Measurements from ENCODE around the gene RPL27A. TPM values are rescaled to one million over a fixed set of nuclear protein-coding genes. Genes with fewer than 3 reads are reported as not detected.

Gene RPL27A
- total and polyA plus RNA-seq, 8 donors: 138 to 4,507 (median 1,038) TPM

DNA sequence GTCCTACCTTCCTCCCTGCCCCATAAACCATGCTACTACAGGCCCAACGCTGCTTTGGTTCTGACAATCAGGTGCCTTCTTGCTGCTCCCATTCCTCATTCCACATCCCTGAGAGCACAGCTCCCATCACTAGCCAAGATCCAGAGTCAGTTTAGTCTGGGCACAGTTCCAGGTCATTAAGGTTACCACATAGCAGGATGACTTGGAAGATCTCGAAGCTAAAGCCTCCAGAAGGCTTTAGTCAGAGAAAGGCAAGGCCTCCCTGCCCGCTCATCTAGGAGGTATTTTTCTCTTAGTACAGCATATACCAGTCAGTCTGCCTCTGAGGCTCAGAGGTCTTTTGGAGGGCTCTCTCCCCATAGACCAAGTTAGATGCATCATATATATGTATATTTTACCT is 30.5 kb upstream of the RPL27A start:
- intact Hi-C loops (cut with DNase I; ENCODE audit: low total_unique reads): no loop called here
- TF ChIP-seq EP300 (IDR thresholded peaks at IDR 0.05) (no peak), POLR2AphosphoS5 (IDR thresholded peaks at IDR 0.05) (peak in 1 of 3 donors; percentile 11), POLR2A (IDR thresholded peaks at IDR 0.05) (no peak)
- TF ChIP-seq, protein P1, sequence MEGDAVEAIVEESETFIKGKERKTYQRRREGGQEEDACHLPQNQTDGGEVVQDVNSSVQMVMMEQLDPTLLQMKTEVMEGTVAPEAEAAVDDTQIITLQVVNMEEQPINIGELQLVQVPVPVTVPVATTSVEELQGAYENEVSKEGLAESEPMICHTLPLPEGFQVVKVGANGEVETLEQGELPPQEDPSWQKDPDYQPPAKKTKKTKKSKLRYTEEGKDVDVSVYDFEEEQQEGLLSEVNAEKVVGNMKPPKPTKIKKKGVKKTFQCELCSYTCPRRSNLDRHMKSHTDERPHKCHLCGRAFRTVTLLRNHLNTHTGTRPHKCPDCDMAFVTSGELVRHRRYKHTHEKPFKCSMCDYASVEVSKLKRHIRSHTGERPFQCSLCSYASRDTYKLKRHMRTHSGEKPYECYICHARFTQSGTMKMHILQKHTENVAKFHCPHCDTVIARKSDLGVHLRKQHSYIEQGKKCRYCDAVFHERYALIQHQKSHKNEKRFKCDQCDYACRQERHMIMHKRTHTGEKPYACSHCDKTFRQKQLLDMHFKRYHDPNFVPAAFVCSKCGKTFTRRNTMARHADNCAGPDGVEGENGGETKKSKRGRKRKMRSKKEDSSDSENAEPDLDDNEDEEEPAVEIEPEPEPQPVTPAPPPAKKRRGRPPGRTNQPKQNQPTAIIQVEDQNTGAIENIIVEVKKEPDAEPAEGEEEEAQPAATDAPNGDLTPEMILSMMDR (IDR thresholded peaks at IDR 0.05): no peak
- WGBS, 5 donors: 71 to 90% (median 83%) methylated on average over 3 of the region's 3 CpGs
- H3K4me1 ChIP-seq: no peaks in the 10 kb centered on the region
- H3K36me3 ChIP-seq: peaks cover 8 to 55% (median 37%) of the 10 kb centered on the region in 4 donors
- H3K27me3 ChIP-seq: no peaks in the 10 kb centered on the region
- DNase-seq: no peak
- no peak overlapping the region for H3K27ac ChIP-seq
- H3K4me3 ChIP-seq: no peak overlapping the region
- H3K9me3 ChIP-seq: no peaks in the 10 kb centered on the region

DNA sequence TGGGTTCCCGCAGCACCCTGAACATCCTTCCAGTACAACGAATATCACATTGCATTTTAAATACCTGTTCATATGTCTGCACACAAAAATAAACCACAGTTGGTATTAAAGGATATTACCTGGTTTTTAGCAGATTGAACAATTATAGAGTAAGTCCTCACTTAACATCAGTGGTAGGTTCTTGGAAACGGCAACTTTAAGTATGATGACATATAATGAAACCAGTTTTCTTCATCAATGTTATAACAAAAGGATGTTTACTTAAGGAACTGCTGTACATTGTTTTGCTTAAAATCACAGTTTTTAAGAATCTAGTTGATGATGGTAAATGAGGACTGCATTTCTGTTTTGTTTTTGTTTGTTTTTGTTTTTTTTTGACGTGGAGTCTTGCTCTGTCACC is 28.1 kb upstream of the RPL27A start:
- 60 to 86% (median 71%) methylated on average over 4 of the region's 4 CpGs for WGBS, 5 donors
- Histone ChIP-seq H3K36me3 (peaks cover 4 to 32% (median 14%) of the 10 kb centered on the region in 4 donors), H3K9me3 (no peaks in the 10 kb centered on the region), H3K27ac (no peak overlapping the region), H3K4me3 (no peak overlapping the region), H3K4me1 (no peaks in the 10 kb centered on the region), H3K27me3 (no peaks in the 10 kb centered on the region)
- intact Hi-C loops (cut with DNase I; ENCODE audit: low total_unique reads): no loop called here
- DNase-seq: no peak
- no peak for TF ChIP-seq EP300 (IDR thresholded peaks at IDR 0.05)
- TF ChIP-seq POLR2AphosphoS5 (IDR thresholded peaks at IDR 0.05): no peak
- no peak for TF ChIP-seq POLR2A (IDR thresholded peaks at IDR 0.05)
- TF ChIP-seq, protein P1 (IDR thresholded peaks at IDR 0.05): no peak

DNA sequence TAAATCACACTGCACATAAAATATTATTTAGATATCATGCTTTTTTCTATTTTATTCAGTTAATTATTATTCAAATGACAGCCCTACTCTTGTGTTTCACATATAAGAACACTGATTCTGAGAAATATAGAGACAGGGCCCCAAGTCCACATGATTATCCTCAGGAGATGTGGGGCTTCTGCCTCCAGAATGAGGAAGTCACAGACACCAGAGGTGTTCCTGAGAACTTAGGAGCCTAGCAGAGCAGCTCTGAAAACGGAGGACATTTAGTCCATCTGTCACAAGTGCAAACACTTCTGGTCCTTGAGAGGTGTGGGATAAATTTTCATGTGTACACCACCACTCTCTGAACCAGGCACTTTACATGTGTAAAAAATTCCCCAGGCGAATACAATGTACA is 26.3 kb upstream of the RPL27A start:
- no peak overlapping the region for H3K4me3 ChIP-seq
- H3K9me3 ChIP-seq: no peaks in the 10 kb centered on the region
- no peaks in the 10 kb centered on the region for H3K27me3 ChIP-seq
- TF ChIP-seq, protein P1 (IDR thresholded peaks at IDR 0.05): no peak
- TF ChIP-seq POLR2A (IDR thresholded peaks at IDR 0.05) (no peak), EP300 (IDR thresholded peaks at IDR 0.05) (no peak), POLR2AphosphoS5 (IDR thresholded peaks at IDR 0.05) (no peak)
- H3K27ac ChIP-seq: no peak overlapping the region
- no peak for DNase-seq
- 81 to 88% (median 85%) methylated on average over 2 of the region's 2 CpGs for WGBS, 5 donors
- H3K4me1 ChIP-seq: no peaks in the 10 kb centered on the region
- peaks cover 0 to 15% (median 0%) of the 10 kb centered on the region in 4 donors for H3K36me3 ChIP-seq
- intact Hi-C loops (cut with DNase I; ENCODE audit: low total_unique reads): no loop called here

DNA sequence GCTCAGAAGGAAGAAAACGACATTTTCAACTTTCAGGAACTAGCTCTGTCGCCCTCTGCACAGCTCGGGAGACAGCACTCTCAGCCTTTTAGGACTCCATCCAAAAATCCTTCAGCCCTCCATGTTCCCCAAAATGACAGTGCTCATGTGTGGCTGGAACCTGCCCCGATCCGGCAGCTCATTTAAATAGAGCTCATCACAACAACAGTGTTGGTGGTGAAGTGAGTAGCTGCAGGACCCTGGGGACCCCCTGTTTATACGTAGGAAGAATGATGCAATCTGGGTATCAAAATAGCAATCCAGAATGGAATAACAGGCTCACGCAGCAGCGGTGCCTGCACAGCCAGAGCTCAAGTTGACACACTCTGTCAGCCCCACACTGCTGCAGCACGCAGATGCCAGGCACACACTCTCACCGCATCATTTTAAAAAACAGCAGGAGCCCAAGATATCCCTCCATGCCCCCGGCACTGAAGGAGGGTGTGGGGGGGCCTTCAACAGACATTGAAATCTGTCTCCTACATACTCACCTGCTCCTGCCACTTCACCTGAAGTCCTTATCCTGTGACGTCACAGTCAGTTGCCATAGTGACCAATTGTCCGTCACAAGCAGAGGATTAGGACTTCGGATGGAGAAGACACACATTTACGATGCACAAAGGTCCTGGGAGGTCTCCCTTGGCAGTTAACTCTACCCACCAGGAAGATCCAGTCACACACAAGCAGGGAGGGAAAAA is 24.1 kb upstream of the RPL27A start:
- TF ChIP-seq, protein P1 (IDR thresholded peaks at IDR 0.05): no peak
- TF ChIP-seq POLR2A (IDR thresholded peaks at IDR 0.05) (no peak), EP300 (IDR thresholded peaks at IDR 0.05) (no peak), POLR2AphosphoS5 (IDR thresholded peaks at IDR 0.05) (no peak)
- WGBS, 5 donors: 74 to 83% (median 79%) methylated on average over 15 of the region's 15 CpGs
- peak in 1 of 2 donors; percentile 44 for DNase-seq
- Histone ChIP-seq H3K4me1 (no peaks in the 10 kb centered on the region), H3K36me3 (peaks cover 0 to 17% (median 3%) of the 10 kb centered on the region in 4 donors), H3K27me3 (no peaks in the 10 kb centered on the region), H3K27ac (no peak overlapping the region), H3K9me3 (no peaks in the 10 kb centered on the region), H3K4me3 (no peak overlapping the region)
- intact Hi-C loops (cut with DNase I; ENCODE audit: low total_unique reads): no loop called here
